ENCODE results near the gene CLEC3A. TPM values are rescaled to one million over a fixed set of nuclear protein-coding genes. Genes with fewer than 3 reads are reported as not detected.
A peak's percentile ranks its signal among the peaks of the same experiment; 100 is the strongest.
"Not testable (repeated sequence)": the region's sequence is repeated elsewhere in the genome, so short reads cannot be mapped to it uniquely, and the experiment has no call there.

The CLEC3A gene
- total RNA-seq, 2 experiments from 2014 or later, result not detected

DNA sequence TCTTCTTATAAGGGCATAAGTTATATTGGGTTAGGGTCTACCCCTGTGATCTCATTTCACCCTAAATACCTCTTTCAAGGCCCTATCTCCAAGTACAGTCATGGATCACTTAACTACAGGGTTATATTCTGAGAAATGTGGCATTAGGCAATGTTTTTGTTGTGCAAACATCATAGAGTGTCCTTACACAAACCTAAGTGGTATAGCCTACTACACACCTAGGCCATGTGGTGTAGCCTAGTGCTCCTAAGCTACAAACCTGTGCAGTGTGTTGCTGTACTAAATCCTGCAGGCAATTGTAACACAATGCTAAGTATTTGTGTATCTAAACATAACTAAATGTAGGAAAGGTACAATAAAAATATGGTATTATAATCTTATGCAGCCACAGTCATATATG, 18.0 kb downstream of the CLEC3A start:
- CTCF ChIA-PET, result no interaction called here
- Mint-ChIP-seq H3K27me3 (ENCODE audit: low read depth) (peaks cover 7% of the 10 kb centered on the region), H3K36me3 (ENCODE audit: low read depth) (no peaks in the 10 kb centered on the region), H3K4me3 (no peak overlapping the region), H3K27ac (no peak overlapping the region), H3K9me3 (ENCODE audit: insufficient read depth) (no peaks in the 10 kb centered on the region), H3K4me1 (ENCODE audit: low read depth) (no peaks in the 10 kb centered on the region)
- ATAC-seq (no peak), DNase-seq (no peak)
- POLR2A ChIA-PET, result no interaction called here

DNA sequence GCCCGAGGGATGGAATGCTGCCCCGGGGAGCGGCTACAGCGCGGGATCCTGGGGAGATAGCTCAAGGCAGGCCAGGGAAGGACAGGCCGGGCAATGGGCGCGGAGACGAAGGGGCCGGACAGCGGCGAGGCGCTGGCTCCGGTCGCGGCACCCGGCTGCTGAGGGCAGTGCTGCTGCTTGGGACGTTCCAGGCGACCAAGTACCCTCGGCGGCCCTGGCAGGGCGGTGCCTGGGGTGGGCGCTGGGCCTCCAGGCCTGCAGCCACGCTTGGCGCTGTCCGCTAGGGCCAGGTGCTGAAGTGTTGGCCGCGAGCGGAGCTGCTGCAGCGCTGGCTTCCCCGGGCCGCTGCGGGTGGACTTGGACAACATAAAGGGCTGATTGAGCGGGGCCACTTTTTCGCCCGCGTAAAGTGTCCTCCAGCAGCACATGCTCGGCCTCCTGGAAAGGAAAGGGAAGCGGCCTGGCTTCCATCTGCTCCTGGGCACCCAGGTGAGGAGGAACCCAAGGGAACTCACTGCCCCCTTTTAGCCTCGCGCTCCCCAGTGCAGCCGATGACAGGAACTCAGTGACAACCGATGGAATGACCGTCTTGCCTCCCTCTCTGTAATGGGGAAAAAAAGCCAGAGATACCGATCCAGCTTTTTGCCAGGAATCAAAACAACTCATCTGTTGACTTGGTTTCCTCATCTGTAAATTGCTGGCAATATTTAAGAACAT, 23.7 kb downstream of the CLEC3A start:
- ATAC-seq (peak; percentile 79), DNase-seq (peak; percentile 64)
- H3K36me3 Mint-ChIP-seq (ENCODE audit: low read depth), result no peaks in the 10 kb centered on the region
- peaks cover 2% of the 10 kb centered on the region for H3K27me3 Mint-ChIP-seq (ENCODE audit: low read depth)
- CTCF ChIA-PET, result no interaction called here
- no peaks in the 10 kb centered on the region for H3K9me3 Mint-ChIP-seq (ENCODE audit: insufficient read depth)
- no peak overlapping the region for H3K27ac Mint-ChIP-seq
- no peaks in the 10 kb centered on the region for H3K4me1 Mint-ChIP-seq (ENCODE audit: low read depth)
- H3K4me3 Mint-ChIP-seq, result no peak overlapping the region
- POLR2A ChIA-PET, result no interaction called here

DNA sequence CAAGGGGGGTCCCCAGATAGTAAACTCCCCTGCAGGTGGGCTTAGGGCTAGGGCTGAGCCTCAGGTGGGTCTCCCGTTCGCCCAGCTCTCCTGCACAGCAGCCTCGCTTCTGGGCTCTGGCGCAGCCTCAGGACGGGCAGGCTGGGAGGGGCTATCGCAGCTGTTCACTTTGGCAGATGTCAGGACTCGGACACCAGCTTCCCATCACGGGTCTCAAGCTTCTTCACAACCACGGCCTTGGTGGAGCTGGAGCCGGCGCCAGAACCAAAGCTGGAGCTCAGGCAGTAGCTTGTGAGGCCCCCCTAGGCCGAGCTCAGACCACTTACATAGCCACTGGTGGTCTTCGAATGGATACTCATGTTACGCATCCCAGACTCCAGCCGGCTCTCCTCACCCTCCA, 26.0 kb downstream of the CLEC3A start:
- Mint-ChIP-seq H3K4me1 (ENCODE audit: low read depth) (no peaks in the 10 kb centered on the region), H3K36me3 (ENCODE audit: low read depth) (no peaks in the 10 kb centered on the region), H3K27me3 (ENCODE audit: low read depth) (peaks cover 2% of the 10 kb centered on the region), H3K4me3 (no peak overlapping the region), H3K9me3 (ENCODE audit: insufficient read depth) (no peaks in the 10 kb centered on the region), H3K27ac (no peak overlapping the region)
- DNase-seq (no peak), ATAC-seq (no peak)
- ChIA-PET CTCF (no interaction called here), POLR2A (no interaction called here)

DNA sequence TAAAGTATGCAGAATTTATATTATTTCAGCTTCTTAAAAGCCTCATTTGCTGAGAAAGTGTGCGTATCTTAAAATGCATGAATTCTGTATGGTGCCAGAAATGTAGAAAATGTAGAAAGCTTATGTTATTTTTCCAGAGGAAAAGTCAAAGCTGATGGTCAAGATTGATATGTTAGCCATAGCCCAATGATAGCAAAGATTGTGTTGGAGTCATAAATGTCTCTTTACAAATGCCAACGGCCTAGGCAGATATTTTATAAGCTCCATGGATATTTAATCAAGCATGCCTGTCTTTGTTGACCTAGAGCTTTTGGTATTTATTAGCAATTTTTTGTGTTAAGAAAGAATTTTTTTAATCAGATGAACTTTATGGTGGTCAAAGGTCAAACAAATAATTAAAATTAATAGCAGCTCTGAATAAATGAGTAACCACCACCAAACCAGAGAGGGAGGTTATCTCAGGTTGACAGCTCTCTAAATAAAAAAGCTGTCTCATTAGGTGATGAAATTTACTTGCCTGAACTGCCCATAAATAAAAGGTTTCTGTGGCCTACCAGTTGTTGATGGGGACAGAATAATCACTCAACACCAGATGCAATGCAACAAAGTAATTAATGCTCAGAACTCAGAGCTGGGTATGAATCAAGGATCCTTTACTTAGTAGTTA, 28.5 kb downstream of the CLEC3A start:
- ATAC-seq (no peak), DNase-seq (no peak)
- POLR2A ChIA-PET, result no interaction called here
- Mint-ChIP-seq H3K36me3 (ENCODE audit: low read depth) (no peaks in the 10 kb centered on the region), H3K4me1 (ENCODE audit: low read depth) (no peaks in the 10 kb centered on the region), H3K27me3 (ENCODE audit: low read depth) (no peaks in the 10 kb centered on the region), H3K4me3 (no peak overlapping the region), H3K9me3 (ENCODE audit: insufficient read depth) (no peaks in the 10 kb centered on the region), H3K27ac (no peak overlapping the region)
- CTCF ChIA-PET, result interaction anchor here (1.3 to 1.5 kb wide), 2 partner anchors 48 to 49 kb away, joined by 3 to 4 read pairs; partner anchors contain the start of gene WWOX

DNA sequence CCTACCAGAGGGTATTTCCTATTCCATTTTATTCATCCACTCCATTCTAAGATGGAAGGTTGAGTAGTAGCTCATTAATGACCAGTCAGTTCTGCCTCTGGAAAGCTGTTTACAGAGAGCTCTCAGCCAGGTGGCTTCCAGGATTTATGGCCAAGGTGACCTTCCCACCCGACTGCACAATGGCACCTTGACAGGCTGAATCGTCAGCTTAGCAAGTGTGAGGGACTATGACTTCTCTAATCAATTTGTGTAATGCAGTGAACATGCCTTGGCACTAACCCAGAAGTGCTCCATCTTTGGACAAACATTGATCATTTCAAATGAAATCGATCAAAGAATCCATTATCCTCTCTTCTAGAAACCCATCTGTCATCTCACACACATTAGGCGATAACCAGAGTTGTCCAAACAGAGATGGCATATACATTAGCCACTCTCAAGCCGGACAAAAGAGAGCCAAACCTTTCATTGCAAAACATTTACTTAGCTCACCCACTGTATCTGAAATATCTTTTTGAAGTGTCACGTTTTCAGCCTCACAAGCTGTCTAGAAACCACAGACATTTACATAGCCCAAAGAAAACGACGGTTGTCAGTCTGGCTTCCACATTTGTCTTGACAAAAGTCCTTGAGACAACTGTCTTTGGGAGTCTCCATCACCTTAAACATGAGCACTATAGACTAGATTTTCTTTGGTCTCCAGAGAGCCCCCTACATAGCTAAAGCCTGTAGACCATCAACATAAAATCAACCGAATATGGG, 35.6 kb downstream of the CLEC3A start:
- Mint-ChIP-seq H3K4me3 (no peak overlapping the region), H3K27me3 (ENCODE audit: low read depth) (no peaks in the 10 kb centered on the region), H3K36me3 (ENCODE audit: low read depth) (no peaks in the 10 kb centered on the region), H3K4me1 (ENCODE audit: low read depth) (no peaks in the 10 kb centered on the region), H3K9me3 (ENCODE audit: insufficient read depth) (no peaks in the 10 kb centered on the region), H3K27ac (no peak overlapping the region)
- no peak for ATAC-seq
- ChIA-PET POLR2A (no interaction called here), CTCF (interaction anchor here (0.7 to 1.3 kb wide), 3 partner anchors 17 to 54 kb away, joined by 3 read pairs; no protein-coding TSS in a partner anchor)
- no peak for DNase-seq

DNA sequence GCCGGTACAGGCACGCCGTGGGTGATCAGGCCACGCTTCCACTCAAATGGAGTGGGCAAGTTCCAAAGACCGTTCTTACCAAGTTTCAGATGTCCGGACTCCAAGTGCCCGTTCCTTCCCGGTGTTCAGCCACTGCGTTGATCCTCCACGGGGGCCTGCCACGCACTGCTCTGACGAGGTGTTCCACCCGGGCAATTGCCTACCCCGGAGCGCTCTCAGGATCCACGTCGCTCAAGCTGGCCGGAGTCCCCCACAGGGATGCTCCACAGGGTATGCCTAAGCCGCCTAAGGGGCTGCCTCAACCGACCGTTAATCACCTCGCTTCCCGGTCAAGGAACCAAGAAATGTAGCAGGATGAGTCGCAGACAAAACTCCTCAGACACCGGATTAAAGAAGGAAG, 37.5 kb downstream of the CLEC3A start:
- H3K4me3 Mint-ChIP-seq, POLR2A ChIA-PET: not testable (repeated sequence)

DNA sequence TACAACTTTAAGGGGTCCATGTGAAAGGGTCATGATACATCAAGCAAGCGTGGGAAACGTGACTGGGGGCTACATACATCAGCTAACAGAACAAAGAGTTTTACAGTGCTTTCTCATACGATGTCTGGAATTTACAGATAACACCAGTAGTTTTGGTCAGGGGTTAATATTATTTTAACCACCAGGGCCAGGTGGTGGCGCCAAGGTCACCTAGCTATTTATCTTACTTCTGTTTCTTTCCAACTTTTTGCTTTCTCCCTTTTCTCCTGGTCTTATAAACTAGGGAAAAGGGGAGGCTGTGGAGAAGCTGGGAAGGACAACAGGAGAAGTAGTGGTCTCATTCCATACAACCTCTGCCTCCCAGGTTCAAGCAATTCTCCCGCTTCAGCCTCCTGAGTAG, 37.9 kb downstream of the CLEC3A start:
- H3K9me3 Mint-ChIP-seq (ENCODE audit: insufficient read depth), result no peaks in the 10 kb centered on the region
- no peak overlapping the region for H3K4me3 Mint-ChIP-seq
- H3K27me3 Mint-ChIP-seq (ENCODE audit: low read depth), result peaks cover 3% of the 10 kb centered on the region
- POLR2A ChIA-PET, result no interaction called here
- H3K4me1 Mint-ChIP-seq (ENCODE audit: low read depth), result no peaks in the 10 kb centered on the region
- H3K27ac Mint-ChIP-seq, result no peak overlapping the region
- no peaks in the 10 kb centered on the region for H3K36me3 Mint-ChIP-seq (ENCODE audit: low read depth)
- ATAC-seq (no peak), DNase-seq (no peak)
- CTCF ChIA-PET, result no interaction called here

More for the DNA sequence above, 37.5 kb downstream of the CLEC3A start:
- H3K27me3 Mint-ChIP-seq (ENCODE audit: low read depth); CTCF ChIA-PET; DNase-seq; H3K9me3 Mint-ChIP-seq (ENCODE audit: insufficient read depth); H3K36me3 Mint-ChIP-seq (ENCODE audit: low read depth); H3K4me1 Mint-ChIP-seq (ENCODE audit: low read depth); ATAC-seq; H3K27ac Mint-ChIP-seq: not testable (repeated sequence)

DNA sequence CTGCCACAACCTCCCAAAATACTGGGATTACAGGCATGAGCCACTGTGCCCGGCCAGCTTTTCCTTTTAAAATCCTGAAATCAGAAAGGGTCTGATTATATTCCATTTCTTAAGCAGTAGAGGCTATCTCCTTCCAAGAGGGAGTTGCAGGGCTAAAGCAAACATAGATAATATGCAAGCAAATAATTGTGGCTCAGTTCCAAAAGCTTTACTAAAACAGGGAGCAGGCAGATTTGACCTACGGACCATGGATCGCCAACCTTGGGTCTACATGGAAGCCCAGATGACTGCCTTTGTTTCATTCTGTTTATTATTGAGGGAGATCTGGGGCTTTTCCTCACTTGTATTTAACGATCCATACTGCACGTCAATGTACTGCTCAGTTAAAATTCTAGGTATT, 38.5 kb downstream of the CLEC3A start:
- ChIA-PET POLR2A (no interaction called here), CTCF (no interaction called here)
- no peak overlapping the region for H3K4me3 Mint-ChIP-seq
- no peaks in the 10 kb centered on the region for H3K36me3 Mint-ChIP-seq (ENCODE audit: low read depth)
- DNase-seq (no peak), ATAC-seq (no peak)
- no peaks in the 10 kb centered on the region for H3K4me1 Mint-ChIP-seq (ENCODE audit: low read depth)
- no peaks in the 10 kb centered on the region for H3K9me3 Mint-ChIP-seq (ENCODE audit: insufficient read depth)
- peaks cover 5% of the 10 kb centered on the region for H3K27me3 Mint-ChIP-seq (ENCODE audit: low read depth)
- no peak overlapping the region for H3K27ac Mint-ChIP-seq

DNA sequence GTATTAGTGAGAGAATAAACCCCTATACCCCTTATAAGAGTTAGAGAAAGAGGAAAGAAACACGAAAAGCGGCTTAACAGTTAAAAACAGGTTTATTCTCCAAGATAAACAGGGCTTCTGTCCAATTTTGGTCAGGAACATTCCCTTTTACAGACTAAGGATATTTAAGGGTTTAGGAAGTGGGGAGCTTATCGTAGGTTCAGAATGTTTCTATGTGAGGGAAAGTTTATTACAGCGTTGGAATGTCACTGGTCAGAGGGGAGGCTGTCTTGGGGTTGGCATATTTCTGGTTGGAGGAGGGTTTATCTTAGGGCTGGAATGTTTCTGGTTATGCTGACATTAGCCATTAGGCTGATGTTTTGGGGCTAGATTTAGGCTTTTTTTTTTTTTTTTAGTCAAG, 43.0 kb downstream of the CLEC3A start:
- no peaks in the 10 kb centered on the region for H3K4me1 Mint-ChIP-seq (ENCODE audit: low read depth)
- DNase-seq (no peak), ATAC-seq (no peak)
- POLR2A ChIA-PET, result no interaction called here
- no peaks in the 10 kb centered on the region for H3K9me3 Mint-ChIP-seq (ENCODE audit: insufficient read depth)
- H3K27me3 Mint-ChIP-seq (ENCODE audit: low read depth), result peaks cover 7% of the 10 kb centered on the region
- H3K27ac Mint-ChIP-seq, result no peak overlapping the region
- CTCF ChIA-PET, result no interaction called here
- no peak overlapping the region for H3K4me3 Mint-ChIP-seq
- no peaks in the 10 kb centered on the region for H3K36me3 Mint-ChIP-seq (ENCODE audit: low read depth)

DNA sequence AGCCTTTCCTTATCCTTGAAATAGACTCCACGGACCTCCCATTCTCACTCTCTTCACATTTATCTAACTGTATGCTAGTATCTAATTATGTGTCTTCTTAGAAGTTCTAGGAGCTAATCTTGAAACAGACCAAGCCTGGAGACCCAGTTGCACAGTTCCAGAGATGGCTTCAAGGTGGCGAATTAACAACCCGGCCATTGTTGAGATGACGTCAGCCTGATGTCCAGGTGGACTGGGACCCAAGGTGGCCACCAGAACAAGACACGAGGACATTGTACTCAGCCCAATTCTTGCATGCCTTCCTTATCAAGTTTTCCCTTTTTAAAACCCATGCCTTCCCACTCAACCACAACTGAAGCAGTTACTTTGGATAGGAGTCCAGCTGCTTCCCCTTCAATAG, 47.6 kb downstream of the CLEC3A start:
- CTCF ChIA-PET, result no interaction called here
- H3K4me1 Mint-ChIP-seq (ENCODE audit: low read depth), result no peaks in the 10 kb centered on the region
- ATAC-seq, result no peak
- POLR2A ChIA-PET, result no interaction called here
- no peak for DNase-seq
- no peaks in the 10 kb centered on the region for H3K36me3 Mint-ChIP-seq (ENCODE audit: low read depth)
- H3K27ac Mint-ChIP-seq, result no peak overlapping the region
- no peak overlapping the region for H3K4me3 Mint-ChIP-seq
- peaks cover 10% of the 10 kb centered on the region for H3K27me3 Mint-ChIP-seq (ENCODE audit: low read depth)
- H3K9me3 Mint-ChIP-seq (ENCODE audit: insufficient read depth), result no peaks in the 10 kb centered on the region

DNA sequence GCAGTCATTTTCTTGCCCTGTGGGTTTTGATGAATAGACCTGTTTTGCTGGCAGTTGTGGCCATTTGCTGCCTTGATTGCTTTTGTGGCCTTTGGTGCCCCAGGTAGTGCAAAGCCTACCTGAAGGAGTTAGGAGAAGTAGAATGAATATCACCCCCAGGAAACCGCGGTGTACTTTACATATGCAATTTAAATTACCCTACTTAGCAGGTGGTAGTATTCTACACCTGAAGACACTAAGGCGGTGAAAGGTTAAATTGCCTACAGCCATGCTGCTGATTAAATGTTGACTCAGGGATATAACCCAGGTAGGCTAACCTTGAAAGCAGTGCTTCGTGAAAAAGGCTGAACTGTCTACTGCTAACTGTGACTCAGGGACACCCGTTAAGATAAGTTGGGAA, 49.9 kb downstream of the CLEC3A start:
- H3K4me3 Mint-ChIP-seq, result no peak overlapping the region
- H3K4me1 Mint-ChIP-seq (ENCODE audit: low read depth), result no peaks in the 10 kb centered on the region
- DNase-seq (no peak), ATAC-seq (no peak)
- no peaks in the 10 kb centered on the region for H3K9me3 Mint-ChIP-seq (ENCODE audit: insufficient read depth)
- no peak overlapping the region for H3K27ac Mint-ChIP-seq
- ChIA-PET CTCF (no interaction called here), POLR2A (no interaction called here)
- no peaks in the 10 kb centered on the region for H3K36me3 Mint-ChIP-seq (ENCODE audit: low read depth)
- peaks cover 2% of the 10 kb centered on the region for H3K27me3 Mint-ChIP-seq (ENCODE audit: low read depth)

DNA sequence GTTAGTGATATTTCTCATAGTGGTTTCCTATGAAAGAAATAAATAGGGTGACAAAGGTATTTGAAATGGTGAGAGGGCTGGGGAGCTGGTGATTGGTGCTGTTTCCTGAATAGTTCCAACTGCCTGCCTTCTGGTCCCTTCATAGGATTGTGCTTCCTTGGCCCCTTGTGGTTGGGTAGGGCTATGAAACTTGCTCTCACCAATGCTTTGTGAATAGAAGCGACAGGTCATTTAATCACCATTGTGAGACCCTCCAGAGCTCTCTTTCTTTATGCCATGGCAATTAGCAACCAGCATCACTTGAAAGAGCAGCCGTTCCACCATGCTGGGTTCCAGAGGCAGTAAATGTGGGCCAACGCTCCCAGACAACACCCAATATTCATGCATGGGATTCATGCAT, 53.5 kb downstream of the CLEC3A start:
- DNase-seq, result no peak
- Mint-ChIP-seq H3K4me1 (ENCODE audit: low read depth) (no peaks in the 10 kb centered on the region), H3K27me3 (ENCODE audit: low read depth) (peaks cover 2% of the 10 kb centered on the region), H3K27ac (no peak overlapping the region), H3K4me3 (no peak overlapping the region), H3K36me3 (ENCODE audit: low read depth) (no peaks in the 10 kb centered on the region), H3K9me3 (ENCODE audit: insufficient read depth) (no peaks in the 10 kb centered on the region)
- ChIA-PET POLR2A (no interaction called here), CTCF (interaction anchor here (1.2 kb wide), 2 partner anchors 18 to 24 kb away, joined by 3 read pairs; partner anchors contain the start of gene WWOX)
- ATAC-seq, result no peak
